Spleen (tissue), 7 donors: Measurements from ENCODE around the gene HOXD13.

Experiments
- POLR2A ChIP-seq, 3 donors: fragments of 450-650 bp; IDR thresholded peaks; one replicate each; pipeline ENCODE4 v1.5.1; 2017; ENCODE audit warnings: antibody characterized with exemption in 3 of 3, mild to moderate bottlenecking in 1 of 3
- POLR2AphosphoS5 ChIP-seq, 3 donors: sonication (generic); formaldehyde crosslinking; IDR thresholded peaks; one replicate each; pipeline ENCODE4 v1.5.1; 2017; ENCODE audit warnings: antibody characterized with exemption in 3 of 3
- TF ChIP-seq, protein P1 (sequence below), 11 experiments: fragments of 200-600 bp in 7 of 11; fragments of 450-650 bp in 4 of 11; sonication (generic) in 4 of 11; IDR thresholded peaks in 8 of 11; conservative IDR thresholded peaks in 3 of 11; 1 replicate in 7 of 11; 2 replicates in 4 of 11; pipeline versions ENCODE4 v1.4.0 to v1.8.0; 2016 to 2021; ENCODE audit warnings: antibody characterized with exemption in 11 of 11, inconsistent platforms in 4 of 11, mild to moderate bottlenecking in 1 of 11
- donor health status: DM: no; HTN: no; CAD: no; lungs with moderate emphysema.
- donor health status: DM: no; HTN: no; CAD: no.
- donor health status: DM: no; HTN: no; CAD: no.

DNA sequence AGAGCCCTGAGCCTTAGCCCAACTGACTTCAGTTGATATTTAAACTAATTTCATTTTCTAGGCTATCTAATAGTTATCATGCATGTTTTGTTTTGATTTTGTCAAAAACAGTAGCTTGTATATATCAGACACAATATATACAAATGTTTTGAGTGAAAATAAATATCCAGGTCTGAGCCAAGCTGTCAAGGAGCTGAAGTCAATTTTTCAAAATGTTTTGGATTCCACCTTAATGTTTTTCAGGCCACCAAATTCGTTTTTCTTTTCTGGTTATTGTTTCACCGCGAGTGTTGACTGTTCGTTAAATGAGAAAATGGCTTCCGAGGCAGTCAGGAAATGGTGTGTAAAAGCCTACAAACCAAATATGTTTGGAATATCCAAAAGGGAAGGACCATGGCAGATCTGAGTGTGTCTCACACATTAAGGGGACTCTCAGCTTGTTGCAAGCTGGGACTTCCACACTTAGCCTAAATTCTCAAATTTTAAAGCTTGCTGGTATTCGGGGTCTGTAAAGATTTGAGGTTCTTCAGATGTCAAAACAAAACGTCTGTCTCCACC, 9.9 kb downstream of the HOXD13 start:
- no peak for TF ChIP-seq POLR2A (IDR thresholded peaks at IDR 0.05)
- TF ChIP-seq, protein P1, sequence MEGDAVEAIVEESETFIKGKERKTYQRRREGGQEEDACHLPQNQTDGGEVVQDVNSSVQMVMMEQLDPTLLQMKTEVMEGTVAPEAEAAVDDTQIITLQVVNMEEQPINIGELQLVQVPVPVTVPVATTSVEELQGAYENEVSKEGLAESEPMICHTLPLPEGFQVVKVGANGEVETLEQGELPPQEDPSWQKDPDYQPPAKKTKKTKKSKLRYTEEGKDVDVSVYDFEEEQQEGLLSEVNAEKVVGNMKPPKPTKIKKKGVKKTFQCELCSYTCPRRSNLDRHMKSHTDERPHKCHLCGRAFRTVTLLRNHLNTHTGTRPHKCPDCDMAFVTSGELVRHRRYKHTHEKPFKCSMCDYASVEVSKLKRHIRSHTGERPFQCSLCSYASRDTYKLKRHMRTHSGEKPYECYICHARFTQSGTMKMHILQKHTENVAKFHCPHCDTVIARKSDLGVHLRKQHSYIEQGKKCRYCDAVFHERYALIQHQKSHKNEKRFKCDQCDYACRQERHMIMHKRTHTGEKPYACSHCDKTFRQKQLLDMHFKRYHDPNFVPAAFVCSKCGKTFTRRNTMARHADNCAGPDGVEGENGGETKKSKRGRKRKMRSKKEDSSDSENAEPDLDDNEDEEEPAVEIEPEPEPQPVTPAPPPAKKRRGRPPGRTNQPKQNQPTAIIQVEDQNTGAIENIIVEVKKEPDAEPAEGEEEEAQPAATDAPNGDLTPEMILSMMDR (IDR thresholded peaks at IDR 0.05 in 8 of 11, conservative IDR thresholded peaks at IDR 0.05 in 3 of 11) = no peak
- no peak for TF ChIP-seq POLR2AphosphoS5 (IDR thresholded peaks at IDR 0.05)
